ENCODE measurements around the gene LYPD3.

GRCh38 chr19:43414554-43414953 lies 50.9 kb downstream of the LYPD3 start, which contains the start of gene TEX101:
- TF ChIP-seq CTCF (IDR thresholded peaks at IDR 0.05; ENCODE audit: low read depth, low read length) = no peak
- TF ChIP-seq POLR2A (IDR thresholded peaks at IDR 0.05; ENCODE audit: extremely low read depth, insufficient read length) = no peak
- TF ChIP-seq MYC (IDR thresholded peaks at IDR 0.05; ENCODE audit: low read depth, low read length) = no peak
- no peak for TF ChIP-seq MAX (IDR thresholded peaks at IDR 0.05; ENCODE audit: low read depth, low read length)
